Activated CD4-positive, alpha-beta T cell treated with anti-CD3 and anti-CD28 coated beads, Interleukin-2, amount 50 U/mL, for 48 hours (primary cell): ENCODE results near the gene PCMT1.
"Not testable (repeated sequence)": the region's sequence is repeated elsewhere in the genome, so short reads cannot be mapped to it uniquely, and the experiment has no call there.

Experiments
- DNase-seq, 2 experiments: peaks; one replicate each; pipeline ENCODE4 v3.0.0-alpha.2; 2020

The PCMT1 gene

GRCh38 chr6:149749594-149750135, at the start of gene PCMT1:
Gene PCMT1 (plus strand): TSS chr6:149749741. CDS start chr6:149749902, 161 bp downstream.
- peak; percentile 86 to 88 for DNase-seq

- no peak for DNase-seq
These were observed 47.8 kb upstream of the PCMT1 start for GRCh38 chr6:149701714-149702113.

- no peak for DNase-seq
These were observed 37.8 kb upstream of the PCMT1 start for GRCh38 chr6:149711711-149712110.

GRCh38 chr6:149714442-149714841, 35.1 kb upstream of the PCMT1 start:
- DNase-seq: no peak

GRCh38 chr6:149716181-149716963, 33.2 kb upstream of the PCMT1 start:
- DNase-seq: no peak

GRCh38 chr6:149717255-149717587, 32.3 kb upstream of the PCMT1 start:
- DNase-seq: no peak

- DNase-seq: peak; percentile 92 to 93
These were observed 31.7 kb upstream of the PCMT1 start, which contains the start of gene LATS1 for GRCh38 chr6:149717588-149718458. Gene LATS1 (minus strand): TSS chr6:149718101. CDS start chr6:149702126, 15,975 bp downstream.

- no peak for DNase-seq
These were observed 30.0 kb upstream of the PCMT1 start for GRCh38 chr6:149719531-149719930.

- DNase-seq: no peak
These were observed 26.3 kb upstream of the PCMT1 start for GRCh38 chr6:149723262-149723661.

GRCh38 chr6:149723771-149724417, 25.6 kb upstream of the PCMT1 start:
- peak in 1 of 2 experiments; percentile 36 for DNase-seq

- DNase-seq: no peak
These were observed 23.8 kb upstream of the PCMT1 start for GRCh38 chr6:149725785-149726184.

- DNase-seq: no peak
These were observed 21.6 kb upstream of the PCMT1 start for GRCh38 chr6:149727793-149728498.

- no peak for DNase-seq
These were observed 20.9 kb upstream of the PCMT1 start for GRCh38 chr6:149728499-149729234.

GRCh38 chr6:149729824-149730223, 19.7 kb upstream of the PCMT1 start:
- no peak for DNase-seq

- no peak for DNase-seq
These were observed 16.3 kb upstream of the PCMT1 start for GRCh38 chr6:149733089-149733720.

GRCh38 chr6:149734915-149735314, 14.6 kb upstream of the PCMT1 start:
- DNase-seq: no peak

GRCh38 chr6:149745252-149745651, 4.3 kb upstream of the PCMT1 start:
- DNase-seq: not testable (repeated sequence)

- peak; percentile 96 to 97 for DNase-seq
These were observed 3.2 kb upstream of the PCMT1 start, which contains the start of gene NUP43 for GRCh38 chr6:149746147-149746946. Gene NUP43 (minus strand): TSS chr6:149746529. CDS start chr6:149746495, 34 bp downstream.

GRCh38 chr6:149749082-149749593, 403 bp upstream of the PCMT1 start:
- DNase-seq: not testable (repeated sequence)

GRCh38 chr6:149750136-149750609, 632 bp downstream of the PCMT1 start:
- DNase-seq: peak; percentile 73 to 80
